GM21381 (cell line): ENCODE results near the gene SFMBT2.
"Not testable (repeated sequence)": the region's sequence is repeated elsewhere in the genome, so short reads cannot be mapped to it uniquely, and the experiment has no call there.

Experiments used
- ATAC-seq: cut with Tn5 transposase; IDR thresholded peaks from one replicate; pipeline ENCODE4 v1.9.1; 2021; ENCODE audit warnings: mild to moderate bottlenecking, moderate library complexity; ENCODE audit not compliant: unreplicated experiment

The SFMBT2 gene

DNA sequence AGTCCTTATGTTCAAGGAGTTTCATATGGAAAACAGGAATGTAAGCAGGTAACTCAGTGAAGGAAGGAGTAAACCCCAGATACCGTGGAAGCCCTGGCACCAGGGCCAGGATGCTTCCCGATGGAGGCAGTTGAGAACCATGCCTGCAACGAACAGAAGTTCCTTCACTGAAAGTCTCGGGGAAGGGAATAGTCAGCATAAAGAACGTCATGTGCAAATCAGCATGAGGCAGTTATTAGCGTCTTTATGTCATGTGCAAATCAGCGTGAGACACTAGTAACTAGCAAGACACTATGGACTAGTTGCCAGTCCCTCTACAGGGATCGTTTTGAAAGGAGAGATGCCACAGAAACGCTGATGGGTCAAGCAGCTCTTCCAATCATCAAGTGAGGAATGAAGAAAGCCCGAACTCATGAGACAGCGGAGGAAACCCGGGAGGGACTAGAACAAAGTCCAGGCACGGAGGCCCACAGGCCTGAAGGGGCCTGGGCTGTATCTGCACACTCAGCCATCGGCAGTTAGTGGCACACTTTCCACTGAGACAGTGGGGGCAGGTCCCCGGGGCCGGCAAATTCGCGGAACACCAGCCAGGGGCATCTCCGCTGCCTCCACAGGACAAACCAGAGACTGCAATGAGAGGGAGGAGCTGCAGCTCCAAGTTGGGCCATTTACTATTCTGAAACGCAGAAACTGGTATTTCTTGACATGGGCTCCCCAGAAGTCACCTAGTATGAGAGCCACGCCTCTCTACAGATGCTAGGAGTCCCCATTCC is 109.6 kb downstream of the SFMBT2 start:
- ATAC-seq = no peak

DNA sequence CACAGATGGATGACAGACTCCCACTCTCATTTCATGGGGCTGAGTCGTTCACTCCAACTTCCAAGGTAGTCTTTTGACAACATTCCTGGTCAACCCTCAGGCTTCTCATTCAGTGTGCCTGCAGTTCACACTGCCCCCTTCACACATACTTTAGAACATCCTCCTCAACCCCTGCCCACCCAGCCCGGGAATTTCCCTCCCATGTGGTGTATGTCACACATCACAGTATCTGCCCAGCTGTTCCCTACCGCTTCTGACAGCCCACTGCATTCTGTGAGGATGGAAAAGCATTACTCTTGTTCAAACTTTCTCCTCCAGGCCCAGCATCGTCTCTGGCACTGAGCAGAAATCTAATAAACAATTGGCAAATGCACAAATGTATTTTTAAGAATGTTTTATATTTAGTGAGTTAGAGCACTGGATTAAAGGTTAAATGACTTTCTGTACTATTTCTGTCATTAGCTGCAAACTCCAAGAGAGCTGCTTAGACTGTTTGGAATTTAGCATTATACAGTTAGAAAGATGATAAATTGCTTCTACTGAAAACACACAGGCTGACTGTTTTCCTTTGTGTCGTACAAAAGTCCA is 110.4 kb downstream of the SFMBT2 start:
- no peak for ATAC-seq

DNA sequence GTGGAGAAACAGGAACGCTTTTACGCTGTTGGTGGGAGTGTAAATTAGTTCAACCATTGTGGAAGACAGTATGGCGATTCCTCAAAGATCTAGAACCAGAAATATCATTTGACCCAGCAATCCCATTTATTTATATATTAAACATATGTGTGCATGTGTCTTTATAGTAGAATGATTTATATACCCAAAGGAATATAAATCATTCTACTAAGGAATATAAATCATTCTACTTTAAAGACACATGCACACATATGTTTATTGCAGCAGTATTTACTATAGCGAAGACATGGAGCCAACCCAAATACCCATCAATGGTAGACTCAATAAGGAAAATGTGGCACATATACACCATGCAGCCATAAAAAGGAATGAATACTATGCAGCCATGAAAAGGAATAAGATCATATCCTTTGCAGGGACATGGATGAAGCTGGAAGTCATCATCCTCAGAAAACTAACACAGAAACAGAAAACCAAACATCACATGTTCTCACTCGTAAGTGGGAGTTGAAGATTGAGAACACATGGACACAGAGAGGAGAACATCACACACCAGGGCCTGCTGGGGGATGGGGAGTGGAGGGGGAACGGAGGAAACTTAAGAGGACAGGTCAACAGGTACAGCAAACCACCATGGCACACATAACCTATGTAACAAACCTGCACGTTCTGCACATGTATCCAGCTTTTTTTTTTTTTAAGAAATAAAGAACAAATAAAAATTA is 111.1 kb downstream of the SFMBT2 start:
- ATAC-seq = not testable (repeated sequence)

DNA sequence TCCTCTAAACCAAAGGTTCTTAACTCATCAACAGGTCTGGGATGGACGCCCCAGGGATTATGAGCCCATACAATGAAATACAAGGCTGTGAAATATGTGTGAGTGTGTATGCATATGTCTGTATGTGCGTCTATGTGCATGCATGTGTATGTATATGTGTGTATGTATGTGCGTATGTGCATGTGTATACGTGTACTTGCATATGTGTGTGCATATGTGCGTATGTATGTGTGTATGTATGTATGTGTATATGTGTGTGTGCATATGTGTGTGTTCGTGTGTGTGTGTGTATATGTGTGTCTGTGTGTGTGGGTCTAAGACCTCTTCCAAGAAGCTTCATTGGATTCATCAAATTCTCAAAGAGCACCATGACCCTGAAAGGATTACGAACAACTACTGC is 112.3 kb downstream of the SFMBT2 start:
- no peak for ATAC-seq

DNA sequence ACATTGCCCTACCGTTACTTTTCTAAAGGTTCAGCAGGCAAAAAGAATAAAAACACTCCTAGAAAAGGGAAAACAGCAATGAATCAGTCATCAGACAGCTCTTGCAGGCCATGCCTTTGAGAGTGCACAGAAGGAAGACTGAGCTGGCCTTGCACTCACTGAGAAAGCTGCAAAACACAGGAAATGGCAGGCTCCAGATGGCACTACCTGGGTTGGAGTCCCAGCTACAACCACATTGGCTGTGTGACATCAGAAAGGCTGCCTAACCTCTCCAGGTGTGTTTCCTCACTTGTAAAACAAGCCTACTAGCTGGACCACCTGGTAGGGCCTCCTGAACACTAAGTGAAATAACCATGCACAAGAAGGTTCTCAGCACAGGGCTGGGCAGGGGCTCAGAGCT is 113.7 kb downstream of the SFMBT2 start:
- no peak for ATAC-seq

DNA sequence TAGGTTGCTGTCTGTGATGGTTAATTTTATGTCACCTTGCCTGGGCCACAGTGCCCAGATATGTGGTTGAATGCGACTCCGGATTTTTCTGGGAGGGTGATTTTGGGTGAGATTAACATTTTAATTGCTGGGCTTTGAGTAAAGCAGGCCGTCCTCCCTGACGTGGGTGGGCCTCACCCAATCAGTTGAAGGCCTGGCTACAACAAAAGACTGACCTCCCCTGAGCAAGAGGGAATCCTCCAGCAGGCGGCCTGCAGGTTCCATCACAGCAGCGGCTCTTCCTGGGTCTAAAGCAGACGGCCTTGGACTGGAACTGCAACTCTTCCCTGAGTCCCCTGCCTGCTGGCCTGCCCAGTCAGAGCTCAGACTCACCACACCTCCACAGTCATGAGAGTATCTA is 114.2 kb downstream of the SFMBT2 start:
- no peak for ATAC-seq

DNA sequence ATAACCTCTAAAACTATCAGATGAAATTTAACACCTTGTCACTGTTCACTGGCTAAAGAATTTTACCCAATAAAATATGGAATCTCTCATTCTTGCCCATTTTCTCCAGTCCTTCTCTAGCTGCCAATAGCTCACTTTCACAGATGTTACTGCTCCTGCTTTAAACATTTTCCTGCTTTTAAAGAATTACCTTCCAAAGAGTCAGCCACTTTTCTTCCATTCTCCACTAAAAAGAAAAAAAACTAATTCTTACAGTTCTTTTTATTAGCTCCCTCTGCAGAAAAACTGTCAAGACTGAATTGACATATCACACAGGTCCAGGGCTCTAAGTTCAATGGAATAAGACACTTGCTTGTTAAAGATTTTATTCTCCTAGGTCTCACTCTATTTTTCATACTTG is 114.8 kb downstream of the SFMBT2 start:
- ATAC-seq = no peak

DNA sequence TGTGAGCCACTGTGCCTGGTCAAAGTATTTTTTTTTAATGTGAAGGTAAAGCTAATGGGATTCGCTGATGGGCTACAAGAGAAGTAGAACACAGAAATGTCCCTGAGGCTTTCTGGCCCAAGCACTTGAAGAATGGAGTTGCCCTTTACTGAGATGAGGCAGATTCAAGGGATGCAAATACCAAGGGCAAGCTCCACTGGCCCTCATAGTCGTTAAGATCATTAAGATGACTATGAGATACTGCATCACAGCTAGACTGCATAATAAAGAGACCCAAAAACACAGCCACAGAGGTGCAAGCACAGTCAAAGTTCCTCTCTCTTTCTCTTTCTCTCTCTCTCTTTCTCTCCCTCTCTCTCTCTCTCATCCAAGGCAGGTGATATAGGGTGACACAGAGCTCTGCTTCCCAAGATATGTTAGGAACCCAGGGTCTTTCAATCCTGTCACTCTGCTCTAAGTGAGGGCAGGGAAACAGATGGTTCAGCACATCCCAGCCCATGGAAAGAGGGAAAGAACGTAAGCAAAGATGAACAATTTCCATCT is 117.4 kb downstream of the SFMBT2 start:
- ATAC-seq = no peak

DNA sequence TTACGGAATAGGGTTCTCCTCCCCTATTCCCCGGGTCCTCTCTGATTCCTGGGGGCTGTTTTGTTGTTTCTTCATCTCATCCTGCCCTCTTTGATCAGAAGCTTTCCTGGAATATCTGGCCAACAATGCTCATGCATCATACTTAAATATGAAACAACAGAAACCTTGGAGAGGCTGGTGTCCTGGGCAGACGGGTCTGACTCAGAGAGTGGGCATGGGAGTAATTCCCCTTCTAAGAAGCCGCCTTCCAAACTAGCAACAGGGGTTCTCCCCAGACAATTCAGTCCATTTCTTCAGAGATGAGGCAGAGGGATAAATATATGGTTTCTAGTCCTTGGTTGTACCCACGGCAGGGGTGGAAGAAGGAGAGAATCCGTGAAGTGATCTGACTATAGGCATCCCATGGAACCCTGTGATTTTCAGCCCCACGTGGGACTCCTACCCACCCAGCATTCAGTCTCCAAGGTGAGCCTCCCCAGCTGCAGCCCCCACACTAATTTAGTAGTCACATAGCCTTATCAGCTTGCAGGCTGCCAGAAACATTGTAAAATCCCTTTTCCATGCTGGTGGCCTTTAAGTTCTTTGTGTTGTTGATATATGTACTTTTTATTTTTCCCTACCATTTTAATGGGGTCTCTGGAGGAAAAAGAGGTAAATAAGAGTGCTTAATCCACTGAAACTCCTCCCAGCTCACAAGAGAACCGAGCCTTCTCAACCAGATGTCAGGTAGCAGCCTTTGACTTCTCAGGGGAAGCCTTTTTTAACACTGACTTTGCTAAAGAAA is 119.2 kb downstream of the SFMBT2 start:
- ATAC-seq = no peak

DNA sequence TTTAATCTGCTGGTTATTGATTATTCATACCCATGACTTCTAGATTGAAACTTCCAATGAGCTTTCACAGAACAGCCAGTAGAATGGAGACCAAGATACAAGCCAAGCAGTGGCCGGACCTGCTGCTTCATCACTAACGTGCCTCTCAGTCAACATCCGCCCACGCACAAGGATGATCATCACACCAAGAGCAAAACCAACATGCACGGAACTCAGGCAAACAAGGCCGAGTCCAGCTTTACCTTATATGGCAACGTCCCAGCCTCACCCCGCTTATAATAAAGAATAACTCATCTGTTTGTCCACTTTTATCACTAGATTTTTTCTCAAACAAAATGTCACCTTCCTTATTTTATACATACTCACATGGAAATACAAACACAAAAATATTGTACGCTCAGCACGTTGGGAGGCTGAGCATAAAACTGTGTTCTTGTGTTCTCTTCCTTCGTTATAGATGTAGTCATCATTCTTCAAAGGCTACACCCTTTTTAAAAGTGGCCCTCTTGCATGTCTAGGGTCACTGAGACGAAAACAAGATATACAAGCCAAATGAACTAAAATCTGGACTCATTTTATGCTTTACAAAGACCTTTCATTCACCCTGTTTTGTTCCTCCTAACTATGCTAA is 122.7 kb downstream of the SFMBT2 start:
- ATAC-seq = no peak

DNA sequence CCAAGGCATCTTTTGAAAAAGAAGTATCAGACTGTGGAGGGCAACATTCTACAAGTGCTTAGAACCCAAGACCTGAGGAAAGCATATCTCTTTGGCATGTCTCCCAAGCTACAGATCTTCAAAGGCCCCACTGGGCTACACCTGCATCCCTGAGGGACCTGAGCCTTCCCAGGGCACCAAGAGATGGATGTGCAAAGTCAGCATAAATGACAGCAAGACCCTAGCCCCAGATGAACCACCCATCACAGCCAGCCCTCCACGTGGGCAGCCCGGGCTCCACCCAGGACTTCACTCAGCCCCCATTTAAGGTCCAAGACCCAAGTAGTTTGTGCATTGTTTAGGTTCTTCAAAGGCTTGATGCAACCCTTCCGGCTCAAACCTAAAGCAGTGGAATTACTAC is 123.5 kb downstream of the SFMBT2 start:
- ATAC-seq = no peak

DNA sequence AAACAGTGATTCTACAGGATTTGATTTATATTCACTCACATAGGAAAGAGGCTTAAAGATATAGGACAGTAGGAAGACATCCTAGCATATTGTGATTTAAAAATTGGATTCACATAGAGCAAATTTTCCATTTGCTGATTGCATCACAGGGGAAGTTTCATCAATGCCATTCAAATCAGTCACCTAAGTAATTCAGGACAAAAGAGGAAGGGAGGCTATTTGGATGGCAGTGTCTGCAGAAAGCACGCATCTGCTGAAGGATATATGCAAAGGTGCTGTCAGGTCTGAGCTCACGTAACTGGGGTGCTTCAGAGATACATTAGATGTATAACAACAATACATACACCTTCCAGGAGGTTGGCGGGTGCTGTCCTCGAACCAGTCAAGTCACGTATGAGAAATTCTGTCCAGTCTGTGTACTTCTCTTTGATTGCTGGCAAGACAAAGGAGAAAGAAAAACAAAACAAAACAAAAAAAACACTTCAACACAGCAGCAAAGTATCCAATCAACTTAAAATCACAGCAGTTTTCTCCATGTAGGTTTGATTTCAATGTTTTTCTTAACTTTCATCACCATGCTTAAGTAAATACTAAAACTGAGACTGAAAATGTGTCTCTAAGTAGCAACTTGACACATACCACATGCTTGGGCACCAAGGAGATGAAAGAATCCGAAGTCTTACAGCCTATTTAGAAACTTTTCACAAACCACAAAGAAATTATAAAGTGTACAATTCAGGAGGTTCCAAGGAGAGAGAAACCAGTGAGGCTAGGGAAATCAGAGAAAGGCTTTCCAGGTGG is 125.1 kb downstream of the SFMBT2 start:
- no peak for ATAC-seq

DNA sequence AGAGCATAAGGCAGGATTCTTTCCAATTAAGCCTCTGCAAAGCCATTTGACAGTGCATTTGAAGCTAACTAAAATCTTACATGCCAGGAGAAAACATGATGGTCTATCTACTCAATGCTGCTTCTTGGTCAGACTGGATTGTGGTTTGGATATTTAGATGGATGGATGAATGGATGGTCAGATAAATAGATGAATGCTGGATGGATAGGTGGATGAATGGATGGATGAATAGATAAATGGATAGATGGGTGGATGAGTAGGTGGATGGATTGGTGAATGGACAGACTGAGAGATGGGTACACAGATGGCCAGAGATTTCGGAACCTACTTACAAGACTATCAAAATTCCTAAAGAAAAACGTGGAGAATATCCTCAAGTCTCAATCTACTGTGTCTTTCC is 127.6 kb downstream of the SFMBT2 start:
- no peak for ATAC-seq

DNA sequence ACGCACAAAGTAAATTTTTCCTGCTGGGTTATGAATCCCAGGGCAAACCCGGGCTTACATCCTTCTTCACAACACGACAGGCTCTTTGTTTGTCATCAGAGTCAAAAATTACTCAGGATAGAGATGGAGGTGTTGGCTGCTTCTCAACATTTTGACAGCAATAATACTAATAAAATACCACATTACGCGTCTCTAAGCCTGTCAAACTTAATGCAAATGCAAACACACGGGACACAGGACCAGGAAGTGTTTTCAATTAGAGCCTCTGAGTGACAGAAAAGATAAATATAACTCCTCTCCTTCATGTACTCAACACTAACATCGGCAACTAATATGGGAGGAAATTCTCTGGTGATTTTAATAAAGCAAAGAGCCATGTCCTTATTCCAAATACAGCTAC is 128.4 kb downstream of the SFMBT2 start:
- no peak for ATAC-seq

DNA sequence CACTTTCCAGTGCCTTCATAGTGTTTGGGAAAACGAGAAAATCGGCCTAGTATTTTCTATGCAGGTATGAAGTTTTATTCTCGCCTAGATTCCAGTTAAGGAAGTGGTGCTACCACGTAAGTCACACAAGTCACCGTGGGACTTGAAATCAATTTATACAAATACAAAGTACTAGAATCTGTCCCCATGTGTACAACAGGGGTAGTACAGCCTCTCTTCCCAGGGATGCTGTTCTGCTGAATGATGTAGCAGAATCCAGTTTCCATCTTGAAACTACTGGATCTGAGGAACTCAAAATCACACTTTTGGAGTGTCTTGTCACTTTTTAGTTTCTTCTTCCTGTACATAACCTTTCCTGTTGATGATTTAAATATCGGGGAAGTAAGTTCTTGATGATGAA is 129.4 kb downstream of the SFMBT2 start:
- no peak for ATAC-seq

DNA sequence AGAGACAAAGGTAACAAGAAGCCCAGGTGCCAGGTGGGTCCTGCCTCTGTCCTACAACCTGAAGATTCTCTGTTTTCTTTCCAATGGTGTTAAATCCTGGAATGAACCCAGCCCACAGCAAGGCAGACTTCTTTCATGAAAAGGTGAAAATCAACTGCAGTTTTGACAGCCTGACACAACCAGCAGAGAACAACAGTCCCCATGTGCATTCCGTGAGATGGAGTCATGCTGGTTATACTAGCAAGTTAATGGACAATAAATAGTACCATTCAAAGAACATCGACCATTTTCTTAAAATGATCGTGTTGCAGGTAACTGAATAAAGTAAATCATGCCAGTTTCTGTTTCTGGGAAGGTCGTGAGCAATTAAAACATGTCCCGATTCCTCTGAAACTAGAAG is 131.5 kb downstream of the SFMBT2 start:
- no peak for ATAC-seq

DNA sequence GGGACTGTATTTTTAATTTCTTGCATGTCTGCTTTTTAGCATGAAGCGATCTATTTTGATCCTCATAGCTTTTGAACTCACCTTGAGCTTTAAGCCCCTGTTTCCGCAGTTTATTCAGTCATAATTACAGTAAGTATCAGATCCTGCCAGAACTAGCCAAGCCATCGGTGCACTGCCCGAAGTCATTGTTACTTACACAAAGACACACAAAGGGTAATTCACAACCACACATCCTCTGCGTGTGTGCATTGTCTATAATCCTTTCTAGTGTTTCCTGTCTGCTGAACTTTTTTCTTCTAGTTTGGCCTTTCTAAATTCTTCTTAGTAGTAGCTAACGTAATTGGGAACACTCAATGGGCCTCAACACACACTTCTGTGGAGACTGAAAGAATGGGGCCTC is 133.0 kb downstream of the SFMBT2 start:
- no peak for ATAC-seq

DNA sequence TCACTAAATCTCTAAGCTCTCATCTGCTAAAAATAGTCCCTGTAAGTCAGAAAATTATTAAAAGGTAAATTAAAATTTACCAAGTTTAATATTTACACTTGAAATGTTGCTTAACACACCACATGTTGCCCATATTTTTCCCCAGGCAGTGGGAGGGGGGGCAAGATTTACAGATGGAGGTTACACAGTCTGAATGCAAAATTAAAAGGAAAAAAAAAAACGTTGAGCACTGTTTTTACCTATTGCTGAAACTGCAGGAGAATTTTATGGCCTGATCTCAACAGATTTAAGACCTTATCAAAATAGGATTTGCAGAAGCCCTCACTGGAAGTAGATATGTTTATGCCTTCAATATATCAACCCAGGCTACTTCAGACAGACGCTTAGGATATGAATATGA is 133.4 kb downstream of the SFMBT2 start:
- no peak for ATAC-seq

DNA sequence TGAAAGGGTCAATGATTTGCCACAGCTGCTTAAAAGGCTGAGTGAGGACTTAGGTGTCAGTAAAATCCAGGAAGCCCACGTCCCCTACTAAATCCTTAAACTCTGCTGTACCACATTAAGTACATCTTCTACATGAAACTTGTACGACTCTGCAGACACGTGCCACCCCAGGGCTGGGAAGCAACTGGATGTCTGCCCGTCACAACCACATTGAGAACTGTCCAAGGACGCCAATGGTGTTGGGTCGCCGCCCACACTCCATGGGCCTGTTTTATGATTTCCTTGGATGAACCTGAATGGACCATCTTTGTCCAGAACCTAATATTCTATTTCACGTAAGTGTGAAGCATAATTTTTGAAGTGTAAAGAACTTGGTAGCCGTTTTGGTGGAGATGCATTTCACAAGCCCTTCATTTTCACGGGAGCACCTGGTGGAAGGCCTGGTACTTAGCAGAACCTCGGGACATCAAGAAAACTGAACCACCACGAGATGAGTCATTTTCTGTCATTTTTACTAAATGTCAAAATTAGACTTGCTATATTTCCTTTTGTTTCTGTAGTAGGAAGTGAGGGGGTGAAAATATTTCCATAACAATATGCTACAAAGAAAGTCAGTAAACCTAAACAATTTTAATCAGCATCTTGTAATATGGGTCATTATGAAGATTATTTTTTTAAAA is 134.9 kb downstream of the SFMBT2 start:
- ATAC-seq = no peak
